Stimulated activated CD8-positive, alpha-beta memory T cell treated with anti-CD3 and anti-CD28 coated beads, Interleukin-7, amount 100 ng/mL, for 24 hours (primary cell): Measurements from ENCODE around the gene ITPR2.
"Not testable (repeated sequence)": the region's sequence is repeated elsewhere in the genome, so short reads cannot be mapped to it uniquely, and the experiment has no call there.

ENCODE experiments used
- DNase-seq: peaks from one replicate; pipeline ENCODE4 v3.0.0-alpha.2; 2020; ENCODE audit warnings: low read depth

The ITPR2 gene

GRCh38 chr12:26755362-26755761 is 77.6 kb downstream of the ITPR2 start:
- DNase-seq = not testable (repeated sequence)

GRCh38 chr12:26754148-26754547 is 78.8 kb downstream of the ITPR2 start:
- DNase-seq = no peak

- DNase-seq = no peak
Observed at GRCh38 chr12:26751179-26751578, 81.8 kb downstream of the ITPR2 start.

GRCh38 chr12:26750531-26751175 is 82.3 kb downstream of the ITPR2 start:
- no peak for DNase-seq

GRCh38 chr12:26749781-26750180 is 83.2 kb downstream of the ITPR2 start:
- no peak for DNase-seq

- no peak for DNase-seq
Observed at GRCh38 chr12:26748741-26749431, 84.1 kb downstream of the ITPR2 start.

- DNase-seq = no peak
Observed at GRCh38 chr12:26748412-26748740, 84.6 kb downstream of the ITPR2 start.

GRCh38 chr12:26746121-26746714 is 86.8 kb downstream of the ITPR2 start:
- DNase-seq = no peak

GRCh38 chr12:26744697-26745440 is 88.1 kb downstream of the ITPR2 start:
- DNase-seq = no peak

GRCh38 chr12:26744042-26744626 is 88.9 kb downstream of the ITPR2 start:
- no peak for DNase-seq

- no peak for DNase-seq
Observed at GRCh38 chr12:26741584-26742227, 91.3 kb downstream of the ITPR2 start.

- DNase-seq = no peak
Observed at GRCh38 chr12:26740991-26741390, 92.0 kb downstream of the ITPR2 start.

GRCh38 chr12:26740348-26740747 is 92.6 kb downstream of the ITPR2 start:
- DNase-seq = no peak

- no peak for DNase-seq
Observed at GRCh38 chr12:26737487-26738030, 95.4 kb downstream of the ITPR2 start.

GRCh38 chr12:26736563-26737486 is 96.2 kb downstream of the ITPR2 start:
- DNase-seq = no peak

- no peak for DNase-seq
Observed at GRCh38 chr12:26735249-26735639, 97.8 kb downstream of the ITPR2 start.

GRCh38 chr12:26734510-26735248 is 98.3 kb downstream of the ITPR2 start:
- no peak for DNase-seq

GRCh38 chr12:26732005-26732908 is 100.7 kb downstream of the ITPR2 start:
- no peak for DNase-seq
